Measurements from ENCODE around the gene C2CD5. TPM values are rescaled to one million over a fixed set of nuclear protein-coding genes. Genes with fewer than 3 reads are reported as not detected.

Gene C2CD5
- total RNA-seq, 1 donor from 2014 or later, result 49.5 TPM

DNA sequence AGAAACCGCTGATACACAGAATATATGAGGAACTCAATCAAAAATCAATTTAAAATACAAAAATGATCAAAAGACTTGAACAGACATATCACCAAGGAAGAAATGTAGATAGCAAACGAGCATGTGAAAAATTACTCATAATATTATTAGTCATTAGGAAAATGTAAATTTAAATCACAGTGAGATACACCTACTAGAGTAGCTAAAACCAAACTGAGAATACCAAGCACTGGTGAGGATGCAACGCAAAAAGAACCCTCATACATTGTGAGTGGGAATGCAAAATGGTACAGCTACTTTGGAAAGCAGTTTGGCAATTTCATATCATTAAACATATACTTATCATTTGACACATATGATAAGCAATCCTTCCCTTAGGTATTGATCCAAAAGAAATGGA lies 108.8 kb downstream of the C2CD5 start:
- no peak overlapping the region for H3K4me3 Mint-ChIP-seq
- TF ChIP-seq, protein P1, sequence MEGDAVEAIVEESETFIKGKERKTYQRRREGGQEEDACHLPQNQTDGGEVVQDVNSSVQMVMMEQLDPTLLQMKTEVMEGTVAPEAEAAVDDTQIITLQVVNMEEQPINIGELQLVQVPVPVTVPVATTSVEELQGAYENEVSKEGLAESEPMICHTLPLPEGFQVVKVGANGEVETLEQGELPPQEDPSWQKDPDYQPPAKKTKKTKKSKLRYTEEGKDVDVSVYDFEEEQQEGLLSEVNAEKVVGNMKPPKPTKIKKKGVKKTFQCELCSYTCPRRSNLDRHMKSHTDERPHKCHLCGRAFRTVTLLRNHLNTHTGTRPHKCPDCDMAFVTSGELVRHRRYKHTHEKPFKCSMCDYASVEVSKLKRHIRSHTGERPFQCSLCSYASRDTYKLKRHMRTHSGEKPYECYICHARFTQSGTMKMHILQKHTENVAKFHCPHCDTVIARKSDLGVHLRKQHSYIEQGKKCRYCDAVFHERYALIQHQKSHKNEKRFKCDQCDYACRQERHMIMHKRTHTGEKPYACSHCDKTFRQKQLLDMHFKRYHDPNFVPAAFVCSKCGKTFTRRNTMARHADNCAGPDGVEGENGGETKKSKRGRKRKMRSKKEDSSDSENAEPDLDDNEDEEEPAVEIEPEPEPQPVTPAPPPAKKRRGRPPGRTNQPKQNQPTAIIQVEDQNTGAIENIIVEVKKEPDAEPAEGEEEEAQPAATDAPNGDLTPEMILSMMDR (conservative IDR thresholded peaks at IDR 0.05), result no peak
- no peak overlapping the region for H3K27ac Mint-ChIP-seq
- peaks cover 17% of the 10 kb centered on the region for H3K27me3 Mint-ChIP-seq
- H3K9me3 Mint-ChIP-seq, result no peaks in the 10 kb centered on the region
- no peaks in the 10 kb centered on the region for H3K4me1 Mint-ChIP-seq (ENCODE audit: unreplicated experiment)
- DNase-seq (ENCODE audit: extremely low spot score, unreplicated experiment), result no peak
- no peaks in the 10 kb centered on the region for H3K36me3 Mint-ChIP-seq

DNA sequence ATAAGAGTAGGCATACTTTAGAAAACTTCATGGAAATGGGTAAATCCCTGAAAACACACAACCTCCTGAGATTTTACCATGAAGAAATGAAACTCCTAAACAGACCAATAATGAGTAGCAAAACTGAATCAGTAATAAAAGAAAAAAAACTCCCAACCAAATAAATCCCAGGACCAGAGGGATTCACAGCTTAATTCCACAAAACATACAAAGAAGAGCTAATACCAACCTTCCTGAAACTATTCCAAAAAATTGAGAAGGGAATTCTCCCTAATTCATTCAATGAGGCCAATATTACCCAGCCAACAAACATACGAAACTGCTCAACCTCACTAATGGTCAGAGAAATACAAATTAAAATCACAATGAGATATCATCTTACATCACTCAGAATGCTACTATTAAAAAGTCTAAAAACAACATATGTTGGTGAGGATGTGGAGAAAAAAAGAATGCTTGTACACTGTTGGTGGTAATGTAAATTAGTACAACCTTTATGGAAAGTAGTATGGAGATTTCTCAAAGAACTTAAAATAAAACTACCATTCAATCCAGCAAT lies 112.6 kb downstream of the C2CD5 start:
- no peak for DNase-seq (ENCODE audit: extremely low spot score, unreplicated experiment)
- Mint-ChIP-seq H3K4me1 (ENCODE audit: unreplicated experiment) (no peaks in the 10 kb centered on the region), H3K27me3 (peaks cover 4% of the 10 kb centered on the region), H3K27ac (no peak overlapping the region), H3K4me3 (no peak overlapping the region), H3K36me3 (no peaks in the 10 kb centered on the region), H3K9me3 (no peaks in the 10 kb centered on the region)
- TF ChIP-seq, protein P1 (conservative IDR thresholded peaks at IDR 0.05), result no peak

DNA sequence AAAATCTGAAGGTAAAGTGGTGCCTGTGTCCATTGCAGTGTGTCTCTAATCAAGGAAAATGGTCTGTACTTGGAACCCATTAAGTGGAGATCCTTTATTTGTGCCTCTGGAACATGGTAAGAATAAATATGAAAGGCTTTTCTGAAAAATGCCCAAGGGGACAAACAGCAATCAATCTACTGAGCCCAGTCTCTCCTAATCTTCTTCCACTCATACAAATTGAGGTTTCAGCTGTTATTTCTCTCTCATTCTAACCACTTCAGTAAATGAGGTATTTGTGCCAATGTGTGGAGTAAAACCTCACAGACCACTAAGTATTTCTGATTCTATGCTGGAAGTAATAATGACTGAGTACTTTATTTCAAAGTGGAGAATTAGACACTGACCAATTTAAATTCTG lies 127.5 kb downstream of the C2CD5 start:
- Mint-ChIP-seq H3K27me3 (no peaks in the 10 kb centered on the region), H3K27ac (no peak overlapping the region), H3K9me3 (no peaks in the 10 kb centered on the region), H3K4me1 (ENCODE audit: unreplicated experiment) (no peaks in the 10 kb centered on the region), H3K36me3 (no peaks in the 10 kb centered on the region), H3K4me3 (no peak overlapping the region)
- DNase-seq (ENCODE audit: extremely low spot score, unreplicated experiment), result no peak
- TF ChIP-seq, protein P1 (conservative IDR thresholded peaks at IDR 0.05), result no peak

- Mint-ChIP-seq H3K9me3 (peaks cover under 1% of the 10 kb centered on the region), H3K4me1 (ENCODE audit: unreplicated experiment) (no peaks in the 10 kb centered on the region), H3K27me3 (peaks cover under 1% of the 10 kb centered on the region), H3K36me3 (peaks cover under 1% of the 10 kb centered on the region), H3K27ac (no peak overlapping the region), H3K4me3 (no peak overlapping the region)
- DNase-seq (ENCODE audit: extremely low spot score, unreplicated experiment), result no peak
- TF ChIP-seq, protein P1 (conservative IDR thresholded peaks at IDR 0.05), result no peak
Observed at GRCh38 chr12:22415342-22416309, 128.7 kb downstream of the C2CD5 start.

DNA sequence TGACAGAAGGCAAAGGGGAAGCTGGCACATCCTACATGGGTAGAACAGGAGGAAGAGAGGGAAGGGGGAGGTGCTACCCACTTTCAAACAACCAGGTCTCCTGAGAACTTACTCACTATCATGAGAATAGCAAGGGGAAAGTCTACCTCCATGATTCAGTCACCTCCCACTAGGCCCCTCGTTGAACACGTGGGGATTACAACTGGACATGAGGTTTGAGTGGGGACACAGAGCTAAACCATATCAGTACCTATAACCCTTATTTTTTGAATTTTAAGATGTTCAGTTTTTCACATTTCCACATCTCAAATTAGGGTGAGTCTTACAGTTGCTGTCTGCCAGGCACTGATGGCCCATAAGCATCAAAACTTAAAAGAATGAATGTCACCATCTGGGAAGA lies 129.6 kb downstream of the C2CD5 start:
- peaks cover 2% of the 10 kb centered on the region for H3K27me3 Mint-ChIP-seq
- H3K9me3 Mint-ChIP-seq, result peaks cover 4% of the 10 kb centered on the region
- H3K27ac Mint-ChIP-seq, result no peak overlapping the region
- no peak overlapping the region for H3K4me3 Mint-ChIP-seq
- peaks cover 3% of the 10 kb centered on the region for H3K36me3 Mint-ChIP-seq
- TF ChIP-seq, protein P1 (conservative IDR thresholded peaks at IDR 0.05), result no peak
- no peaks in the 10 kb centered on the region for H3K4me1 Mint-ChIP-seq (ENCODE audit: unreplicated experiment)
- DNase-seq (ENCODE audit: extremely low spot score, unreplicated experiment), result no peak
